NCI-H460 (cell line): ENCODE data around the gene KRT20. TPM values are rescaled to one million over a fixed set of nuclear protein-coding genes. Genes with fewer than 3 reads are reported as not detected.

Experiments used
- total RNA-seq: library from RNA; depleted of rRNA; stranded (reverse); fragments of >200 nt; shearing (Covaris generic); gene quantifications from 2 replicates; pipeline ENCODE4 v1.2.3, GENCODE V29; 2014; rRNA removed

KRT20 gene
- total RNA-seq, 1 experiment from 2014 or later, result not detected

Other genes starting within 250 kb of the KRT20 start
- gene SMARCE1, start 237.4 kb downstream of the KRT20 start, total RNA-seq, result 101 and 107 TPM in 2 replicates
- gene KRT222, start 220.1 kb downstream of the KRT20 start, total RNA-seq, result not detected in 2 replicates
- gene KRT24, start 181.5 kb downstream of the KRT20 start, total RNA-seq, result not detected in 2 replicates
- not detected in 2 replicates for gene KRT25, start 129.9 kb downstream of the KRT20 start, total RNA-seq
- gene KRT26, start 113.0 kb downstream of the KRT20 start, total RNA-seq, result not detected in 2 replicates
- not detected in 2 replicates for gene KRT27, start 102.7 kb downstream of the KRT20 start, total RNA-seq
- gene KRT28, start 85.3 kb downstream of the KRT20 start, total RNA-seq, result not detected in 2 replicates
- gene KRT10, start 62.6 kb downstream of the KRT20 start, total RNA-seq, result 36.8 and 38.4 TPM in 2 replicates
- gene KRT12, start 18.0 kb downstream of the KRT20 start, total RNA-seq, result not detected in 2 replicates
- gene KRT23, start 52.4 kb upstream of the KRT20 start, total RNA-seq, result 0.07 TPM in 1 of 2 replicates, not detected in the other
- not detected in 2 replicates for gene KRT39, start 81.7 kb upstream of the KRT20 start, total RNA-seq
- gene KRT40, start 99.1 kb upstream of the KRT20 start, total RNA-seq, result not detected in 2 replicates
- gene KRTAP3-3, start 108.9 kb upstream of the KRT20 start, total RNA-seq, result not detected in 2 replicates
- gene KRTAP3-2, start 114.7 kb upstream of the KRT20 start, total RNA-seq, result not detected in 2 replicates
- not detected in 2 replicates for gene KRTAP3-1, start 123.9 kb upstream of the KRT20 start, total RNA-seq
- gene KRTAP1-5, start 142.0 kb upstream of the KRT20 start, total RNA-seq, result not detected in 2 replicates
- not detected in 2 replicates for gene KRTAP1-4, start 145.0 kb upstream of the KRT20 start, total RNA-seq
- not detected in 2 replicates for gene KRTAP1-3, start 149.6 kb upstream of the KRT20 start, total RNA-seq
- gene KRTAP1-1, start 156.2 kb upstream of the KRT20 start, total RNA-seq, result not detected in 2 replicates
- not detected in 2 replicates for gene KRTAP2-1, start 162.1 kb upstream of the KRT20 start, total RNA-seq
- gene KRTAP2-2, start 170.0 kb upstream of the KRT20 start, total RNA-seq, result not detected in 2 replicates
- gene KRTAP2-3, start 174.9 kb upstream of the KRT20 start, total RNA-seq, result not detected in 2 replicates
- gene KRTAP2-4, start 180.6 kb upstream of the KRT20 start, total RNA-seq, result not detected in 2 replicates
- gene KRTAP4-7, start 198.9 kb upstream of the KRT20 start, total RNA-seq, result not detected in 2 replicates
- gene KRTAP4-8, start 212.9 kb upstream of the KRT20 start, total RNA-seq, result not detected in 2 replicates
- not detected in 2 replicates for gene KRTAP4-16, start 217.0 kb upstream of the KRT20 start, total RNA-seq
- not detected in 2 replicates for gene KRTAP4-9, start 220.1 kb upstream of the KRT20 start, total RNA-seq
- gene KRTAP4-11, start 233.1 kb upstream of the KRT20 start, total RNA-seq, result not detected in 2 replicates
- not detected in 2 replicates for gene KRTAP4-12, start 238.9 kb upstream of the KRT20 start, total RNA-seq